HG03135 (cell line): ENCODE data around the gene SRRM5.
"Not testable (repeated sequence)": the region's sequence is repeated elsewhere in the genome, so short reads cannot be mapped to it uniquely, and the experiment has no call there.

Experiments
- ATAC-seq: cut with Tn5 transposase; IDR thresholded peaks from one replicate; pipeline ENCODE4 v1.9.1; 2021; ENCODE audit warnings: mild to moderate bottlenecking, moderate library complexity; ENCODE audit not compliant: unreplicated experiment

Gene SRRM5

DNA sequence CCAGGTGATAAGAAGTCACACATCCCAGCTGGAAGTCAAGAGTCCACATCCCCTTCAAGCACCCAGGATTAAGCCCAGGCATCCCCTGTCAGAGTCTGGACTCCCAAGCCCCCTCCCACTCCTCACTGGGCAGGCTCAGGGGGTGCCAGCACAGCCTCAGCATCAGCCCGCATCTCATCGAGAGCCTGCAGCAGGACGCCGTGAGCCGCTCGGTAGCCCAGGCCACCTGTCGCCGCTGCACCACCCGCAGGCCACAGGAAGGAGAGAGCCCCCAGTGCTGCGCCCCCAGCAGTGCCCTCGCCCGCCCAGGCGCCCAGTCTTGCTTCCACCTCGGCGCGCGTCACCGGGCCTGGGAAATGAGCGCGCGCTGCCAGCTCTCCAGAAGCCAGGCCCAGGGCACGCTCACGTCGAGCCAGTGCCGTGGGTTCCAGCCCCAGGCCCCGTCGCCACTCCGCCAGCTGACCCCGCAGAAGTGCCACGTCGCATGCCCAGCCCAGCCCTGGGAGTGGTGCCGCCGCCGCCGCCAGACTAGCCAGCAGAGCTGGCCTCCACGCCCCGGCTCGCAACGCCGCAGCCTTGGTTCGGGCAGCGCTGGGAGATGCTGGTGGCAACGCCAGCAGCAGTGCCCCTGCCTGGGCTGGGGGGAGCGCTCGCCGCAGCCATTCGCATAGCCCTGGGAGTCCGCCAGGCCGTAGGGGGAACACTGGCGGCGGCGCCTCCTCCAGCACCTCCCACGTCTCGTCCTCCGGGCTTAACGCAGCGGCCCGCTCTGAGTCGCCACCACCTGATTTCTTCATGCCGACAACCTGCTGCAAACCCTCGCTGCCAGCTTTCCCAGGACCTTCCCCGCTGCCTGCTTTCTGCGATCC, 19.8 kb upstream of the SRRM5 start:
- ATAC-seq: no peak

DNA sequence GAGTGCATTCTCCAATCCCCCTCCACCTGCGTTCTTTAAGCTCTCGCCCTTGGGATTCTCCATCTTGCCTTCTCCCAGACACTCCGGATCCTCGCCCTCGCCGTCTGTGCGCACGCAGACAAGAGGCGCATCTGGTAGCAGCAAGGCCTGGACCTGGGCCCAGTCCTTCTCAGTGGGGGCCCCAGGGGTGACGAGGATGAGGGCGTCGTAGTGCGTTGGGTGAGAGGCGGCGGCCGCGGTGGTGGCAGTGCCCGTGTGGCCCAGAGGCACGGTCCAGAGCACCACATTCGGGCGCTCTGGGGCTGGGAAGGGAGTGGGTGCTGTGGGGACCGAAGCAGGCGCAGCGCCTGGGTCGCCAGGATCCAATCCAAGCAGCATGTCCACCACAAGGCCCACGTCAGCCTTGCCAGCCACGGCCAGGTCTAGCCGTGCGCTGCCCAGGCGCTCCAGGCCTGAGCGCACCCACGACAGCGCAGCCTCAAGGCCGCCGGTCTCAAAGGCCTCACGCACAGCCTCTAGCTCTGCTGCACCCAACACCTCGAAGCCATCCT, 19.0 kb upstream of the SRRM5 start:
- no peak for ATAC-seq

DNA sequence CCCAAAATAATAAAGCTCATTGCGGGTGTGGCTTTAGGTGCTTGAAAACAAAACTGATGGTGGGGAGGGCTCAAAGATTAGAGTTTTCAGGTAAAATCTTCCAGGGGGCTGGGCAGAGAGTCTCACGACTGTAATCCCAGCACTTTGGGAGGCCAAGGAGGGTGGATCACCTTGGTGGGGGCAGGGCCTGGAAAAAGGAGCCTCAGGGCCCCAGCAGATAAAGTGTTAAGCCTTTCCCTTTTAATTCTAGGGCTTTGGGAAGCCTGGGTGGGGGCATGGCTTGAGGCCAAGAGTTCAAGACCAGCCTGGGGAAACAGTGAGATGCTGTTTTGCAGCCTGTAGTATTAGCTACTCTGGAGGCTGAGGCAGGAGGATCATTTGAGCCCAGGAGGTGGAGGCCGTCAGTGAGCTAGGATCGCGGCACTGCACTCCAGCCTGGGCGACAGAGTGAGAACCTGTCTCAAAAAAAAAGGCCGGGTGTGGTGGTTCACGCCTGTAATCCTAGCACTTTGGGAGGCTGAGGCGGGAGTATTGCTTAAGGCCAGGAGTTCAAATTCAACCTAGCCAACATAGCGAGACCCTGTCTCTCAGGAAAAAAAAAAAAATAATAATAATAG, 17.7 kb upstream of the SRRM5 start:
- ATAC-seq: no peak

DNA sequence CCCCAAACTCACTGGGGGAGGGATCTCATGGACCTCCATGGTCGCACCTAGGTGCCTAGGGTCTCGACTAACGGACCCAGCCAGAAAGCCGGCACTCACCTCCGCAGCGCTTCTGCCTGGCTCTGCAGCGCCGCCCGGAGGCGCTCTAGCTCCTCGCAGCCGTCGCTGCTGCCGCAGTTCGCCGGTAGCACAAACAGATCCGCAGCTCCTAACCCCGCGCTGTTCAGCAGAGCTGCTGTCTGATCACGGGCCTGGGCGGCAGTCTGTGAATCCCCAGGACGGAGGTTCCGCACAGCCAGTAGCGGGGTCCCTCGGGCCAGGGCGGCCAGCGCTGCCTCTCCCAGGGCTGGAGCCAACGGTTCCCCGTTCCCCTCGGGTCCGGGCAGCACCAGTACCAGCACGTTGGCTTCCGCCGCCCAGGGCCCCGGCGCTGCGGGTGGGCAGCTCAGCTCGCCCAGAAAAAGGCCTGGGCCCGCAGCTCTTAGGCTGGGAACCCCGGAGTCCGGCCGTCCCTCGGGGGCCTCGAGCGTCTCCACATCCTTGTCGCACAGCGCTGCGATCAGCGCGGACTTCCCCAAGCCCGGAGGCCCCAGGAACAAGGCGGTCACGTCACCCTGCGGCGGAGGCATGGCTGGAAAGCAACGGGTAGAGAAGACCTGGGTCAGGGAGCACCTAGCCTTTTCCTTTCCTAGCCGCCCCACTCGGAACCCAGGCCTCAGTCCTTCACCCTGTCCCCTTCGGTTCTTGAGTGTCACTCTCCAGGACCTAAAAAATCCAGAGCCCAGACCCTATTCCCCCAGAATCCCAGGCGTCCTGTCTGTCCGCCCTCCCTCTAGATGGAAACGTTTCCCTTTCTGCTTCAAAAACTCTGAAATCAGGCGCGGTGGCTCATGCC, 16.9 kb upstream of the SRRM5 start:
- no peak for ATAC-seq

DNA sequence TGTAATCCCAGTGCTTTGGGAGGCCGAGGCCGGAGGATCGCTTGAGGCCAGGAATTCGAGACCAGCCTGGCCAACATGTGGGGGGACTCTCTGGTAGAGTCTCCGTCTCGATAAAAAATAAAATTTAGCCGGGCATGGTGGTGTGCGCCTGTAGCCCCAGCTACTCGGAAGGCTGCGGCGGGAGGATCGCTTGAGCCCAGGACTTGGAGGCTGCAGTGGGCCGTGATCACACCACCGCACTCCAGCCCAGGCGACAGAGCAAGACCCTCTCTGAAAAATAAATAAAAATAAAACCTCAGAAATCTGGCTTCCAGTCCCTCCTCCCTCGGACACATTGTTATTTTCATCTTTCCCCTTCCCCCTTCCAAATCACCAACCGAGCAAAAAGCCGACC, 16.3 kb upstream of the SRRM5 start:
- ATAC-seq: no peak

DNA sequence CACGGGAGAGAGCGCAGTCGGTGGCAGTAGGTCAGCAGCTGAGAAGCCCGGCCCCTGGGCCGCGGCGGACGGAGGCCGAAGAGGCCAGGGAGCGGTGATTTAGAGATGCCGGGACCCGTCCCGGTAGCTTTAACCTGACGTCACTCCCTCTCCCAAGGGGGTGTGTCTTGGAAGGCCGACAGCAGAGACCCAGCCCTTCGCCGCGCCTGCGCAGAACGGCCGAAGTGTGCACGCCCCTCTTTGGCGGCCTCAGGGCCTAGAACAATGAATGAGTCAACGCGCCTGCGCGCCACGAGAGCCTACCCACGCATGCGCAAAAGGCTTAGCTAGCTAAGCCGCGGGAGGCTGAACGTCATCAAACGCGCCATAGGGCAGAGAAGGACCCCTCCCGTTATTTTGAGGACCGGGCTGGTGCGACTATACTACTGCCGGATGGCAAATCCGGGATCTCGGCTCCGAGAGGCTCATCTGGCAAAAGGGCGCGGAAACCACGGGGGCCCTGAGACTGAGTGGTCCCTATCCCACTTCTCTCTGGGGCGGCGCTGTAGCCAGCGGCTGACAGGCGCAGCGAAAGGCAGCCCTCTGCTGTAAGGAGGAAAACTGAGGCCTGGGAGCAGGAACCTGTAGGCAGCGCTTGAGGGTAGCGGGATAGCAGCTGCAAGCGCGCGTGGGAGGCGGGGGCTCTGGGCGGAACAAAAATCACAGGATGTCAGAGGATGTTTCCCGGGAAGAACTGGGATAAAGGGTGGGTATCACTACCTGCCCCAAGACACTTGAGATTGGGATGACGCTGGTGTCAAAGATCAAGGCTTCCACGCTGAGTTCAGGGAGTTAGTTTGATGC, 15.7 kb upstream of the SRRM5 start, which contains the start of the genes IRGQ and ZNF576:
Gene IRGQ (minus strand): TSS at position 136 of the 843 bp plus-strand sequence. CDS start 796 bp downstream, outside the sequence.
Gene ZNF576 (plus strand): TSS at position 597 of the 843 bp plus-strand sequence. CDS start 514 bp downstream, outside the sequence.
- peak; percentile 73 for ATAC-seq

DNA sequence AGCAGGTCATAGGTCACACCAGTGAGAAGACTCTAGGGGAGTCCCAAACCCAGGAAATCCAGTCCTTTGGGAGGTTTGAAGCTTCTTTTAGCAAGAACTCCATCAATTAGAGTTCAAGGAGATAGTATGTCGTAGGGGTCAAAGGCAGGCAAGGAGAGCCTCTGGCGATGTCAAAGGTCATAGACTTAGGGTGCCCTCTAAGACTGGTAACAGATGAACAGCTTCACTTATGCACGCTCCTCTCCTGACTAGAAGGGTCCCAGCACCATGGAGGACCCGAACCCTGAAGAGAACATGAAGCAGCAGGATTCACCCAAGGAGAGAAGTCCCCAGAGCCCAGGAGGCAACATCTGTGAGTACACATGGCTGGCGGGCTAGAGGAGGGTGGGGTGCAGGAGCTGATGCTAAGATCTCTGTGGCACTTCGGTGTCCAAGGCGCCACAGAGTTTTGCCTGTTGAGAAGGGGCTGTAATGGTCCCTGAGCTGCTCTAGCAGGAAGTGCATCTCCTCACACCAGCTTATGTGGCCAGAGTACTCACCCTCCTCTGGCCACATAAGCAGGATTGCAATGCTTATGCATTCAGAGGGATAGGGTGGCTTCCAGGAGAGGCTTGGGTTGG, 14.9 kb upstream of the SRRM5 start:
- no peak for ATAC-seq

DNA sequence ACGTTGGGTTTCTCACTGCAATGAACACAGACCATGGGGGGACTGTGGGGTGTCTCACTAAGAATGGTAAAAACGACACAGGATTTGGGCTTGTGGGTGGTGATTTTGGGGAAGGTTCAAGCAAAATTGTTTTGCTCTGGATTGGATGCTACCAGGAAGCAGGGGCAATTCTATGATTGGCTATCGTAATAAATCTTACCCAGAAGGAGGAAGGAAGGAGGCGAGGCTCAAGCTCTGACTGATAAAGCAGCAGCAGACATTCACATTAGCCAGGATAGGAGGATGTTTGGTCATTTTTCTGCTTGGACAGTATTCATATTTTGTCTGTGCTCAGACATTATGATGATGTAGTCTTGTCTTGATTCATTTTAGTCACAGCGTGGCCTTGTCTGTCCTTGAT, 14.0 kb upstream of the SRRM5 start:
- no peak for ATAC-seq

DNA sequence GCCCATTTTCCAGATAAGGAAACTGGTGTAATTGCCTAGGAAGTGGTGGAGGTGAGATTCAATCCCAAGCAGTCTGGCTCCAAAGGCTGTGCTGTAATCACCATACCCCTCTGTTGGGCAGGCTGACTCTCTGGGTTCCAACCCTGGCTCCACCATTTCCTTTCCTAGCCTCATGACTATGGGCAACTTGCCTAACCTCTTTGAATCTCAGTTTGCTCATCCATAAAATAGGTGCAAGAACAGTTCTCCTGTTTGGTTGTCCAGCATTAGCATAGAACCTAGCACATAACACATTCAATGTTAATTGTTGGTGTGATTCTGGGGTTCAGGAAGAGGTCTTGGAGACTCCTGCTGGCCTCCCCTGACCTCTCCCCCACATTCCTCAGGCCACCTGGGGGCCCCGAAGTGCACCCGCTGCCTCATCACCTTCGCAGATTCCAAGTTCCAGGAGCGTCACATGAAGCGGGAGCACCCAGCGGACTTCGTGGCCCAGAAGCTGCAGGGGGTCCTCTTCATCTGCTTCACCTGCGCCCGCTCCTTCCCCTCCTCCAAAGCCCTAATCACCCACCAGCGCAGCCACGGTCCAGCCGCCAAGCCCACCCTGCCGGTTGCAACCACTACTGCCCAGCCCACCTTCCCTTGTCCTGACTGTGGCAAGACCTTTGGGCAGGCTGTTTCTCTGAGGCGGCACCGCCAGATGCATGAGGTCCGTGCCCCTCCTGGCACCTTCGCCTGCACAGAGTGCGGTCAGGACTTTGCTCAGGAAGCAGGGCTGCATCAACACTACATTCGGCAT, 13.2 kb upstream of the SRRM5 start:
- ATAC-seq: no peak

DNA sequence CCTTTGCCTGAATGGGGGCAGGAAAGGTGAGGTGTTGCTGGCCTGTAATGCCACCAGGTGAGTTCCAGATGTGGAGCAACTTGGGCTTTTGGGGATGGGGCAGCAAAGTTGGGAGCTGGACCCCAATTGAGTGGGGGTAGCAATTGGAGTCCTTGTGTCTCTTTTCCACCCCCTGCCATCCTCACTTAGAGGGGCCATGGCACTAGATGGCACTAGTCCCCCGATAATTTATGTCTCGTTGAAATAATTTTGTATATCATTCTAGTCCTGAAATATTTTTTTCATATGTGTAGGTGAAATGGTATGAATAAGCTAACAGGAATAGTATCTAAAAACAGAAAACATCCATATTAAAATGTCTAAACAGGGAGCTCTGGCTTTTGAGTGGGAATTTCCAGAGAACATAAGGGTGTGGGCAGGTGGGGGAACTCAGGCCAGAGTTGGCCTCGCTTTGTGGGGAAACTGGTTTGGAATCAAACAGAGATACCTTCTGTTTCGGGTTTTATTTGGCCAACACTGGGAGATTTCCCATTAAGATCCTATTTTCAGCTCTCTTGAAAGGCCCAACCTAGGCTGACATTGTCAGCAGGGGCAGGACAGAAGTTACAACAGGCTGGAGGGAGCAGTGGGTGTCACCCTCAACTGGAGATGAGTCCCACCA, 12.1 kb upstream of the SRRM5 start:
- no peak for ATAC-seq

DNA sequence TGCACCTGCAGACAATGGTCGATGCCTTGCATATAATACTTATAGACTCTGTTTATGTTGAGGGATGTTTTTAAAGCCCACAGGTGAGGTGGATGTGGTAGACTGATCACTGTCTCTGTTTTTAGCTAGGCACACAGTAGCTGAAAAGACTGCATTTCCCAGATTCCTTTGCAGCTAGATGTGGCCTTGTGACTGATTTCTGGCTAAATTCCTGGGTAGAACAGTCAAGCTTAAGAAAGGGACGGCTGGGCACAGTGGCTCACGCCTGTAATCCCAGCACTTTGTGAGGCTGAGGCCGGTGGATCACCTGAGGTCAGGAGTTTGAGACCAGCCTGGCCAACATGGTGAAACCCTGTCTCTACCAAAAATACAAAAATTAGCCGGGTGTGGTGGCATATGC, 11.6 kb upstream of the SRRM5 start:
- not testable (repeated sequence) for ATAC-seq

DNA sequence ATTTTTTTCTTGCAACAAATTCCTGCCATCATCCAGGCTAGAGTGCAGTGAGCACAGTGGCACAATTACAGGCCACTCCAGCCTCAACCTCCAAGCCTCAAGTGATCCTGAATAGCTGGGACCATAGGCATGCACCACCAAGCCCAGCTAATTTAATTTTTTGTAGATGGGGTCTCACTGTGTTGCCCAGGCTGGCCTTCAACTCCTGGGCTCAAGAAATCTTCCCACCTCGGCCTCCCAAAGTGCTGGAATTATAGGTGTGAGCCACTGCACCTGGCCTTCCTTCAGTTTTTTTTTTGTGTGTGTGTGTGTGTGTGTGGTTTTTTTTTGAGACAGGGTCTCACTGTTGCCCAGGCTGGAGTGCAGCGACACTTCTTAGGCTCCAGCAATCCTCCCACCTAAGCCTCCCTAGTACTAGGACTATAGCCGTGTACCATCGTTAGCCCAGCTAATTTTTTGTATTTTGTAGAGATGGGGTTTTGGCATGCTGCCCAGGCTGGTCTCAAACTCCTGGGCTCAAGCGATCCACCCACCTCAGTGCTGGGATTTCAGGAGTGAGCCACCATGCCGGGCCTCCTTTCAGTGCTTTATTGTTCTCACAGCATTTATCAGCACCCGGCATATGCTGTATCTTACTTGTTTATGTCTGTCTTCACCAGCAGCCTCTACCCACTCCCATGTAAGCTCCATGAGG, 5.9 kb upstream of the SRRM5 start:
- no peak for ATAC-seq

DNA sequence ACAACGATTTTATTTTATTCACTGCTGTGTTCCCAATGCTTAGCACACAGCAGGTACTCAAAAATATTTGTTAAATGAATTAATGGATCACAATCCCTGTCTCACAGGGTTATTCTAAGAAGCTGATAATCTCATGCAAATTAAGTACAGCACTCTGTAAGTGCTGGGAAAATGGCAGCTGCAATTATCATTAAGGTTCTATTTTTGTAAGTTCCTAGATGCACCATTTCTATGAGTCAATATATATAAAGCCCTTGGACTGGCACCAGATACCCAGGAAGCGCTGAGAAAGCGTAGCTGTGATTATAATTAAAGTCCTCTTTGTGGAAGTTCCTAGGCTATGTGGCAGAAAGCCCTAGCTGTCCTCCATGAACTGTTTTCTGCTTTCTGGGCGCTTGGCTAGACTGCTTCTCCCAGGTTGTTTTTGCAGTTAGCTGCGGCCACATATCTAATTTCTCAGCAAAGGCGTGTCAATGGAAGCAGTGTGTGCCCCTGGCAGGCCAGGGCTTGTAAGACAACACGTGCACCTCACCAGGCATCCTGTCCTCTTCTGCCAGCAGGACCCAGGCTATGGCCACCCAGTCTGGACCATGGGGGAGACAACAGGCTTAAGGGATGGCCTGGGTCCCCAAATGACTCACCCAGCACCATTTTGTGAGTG, 5.2 kb upstream of the SRRM5 start:
- no peak for ATAC-seq

DNA sequence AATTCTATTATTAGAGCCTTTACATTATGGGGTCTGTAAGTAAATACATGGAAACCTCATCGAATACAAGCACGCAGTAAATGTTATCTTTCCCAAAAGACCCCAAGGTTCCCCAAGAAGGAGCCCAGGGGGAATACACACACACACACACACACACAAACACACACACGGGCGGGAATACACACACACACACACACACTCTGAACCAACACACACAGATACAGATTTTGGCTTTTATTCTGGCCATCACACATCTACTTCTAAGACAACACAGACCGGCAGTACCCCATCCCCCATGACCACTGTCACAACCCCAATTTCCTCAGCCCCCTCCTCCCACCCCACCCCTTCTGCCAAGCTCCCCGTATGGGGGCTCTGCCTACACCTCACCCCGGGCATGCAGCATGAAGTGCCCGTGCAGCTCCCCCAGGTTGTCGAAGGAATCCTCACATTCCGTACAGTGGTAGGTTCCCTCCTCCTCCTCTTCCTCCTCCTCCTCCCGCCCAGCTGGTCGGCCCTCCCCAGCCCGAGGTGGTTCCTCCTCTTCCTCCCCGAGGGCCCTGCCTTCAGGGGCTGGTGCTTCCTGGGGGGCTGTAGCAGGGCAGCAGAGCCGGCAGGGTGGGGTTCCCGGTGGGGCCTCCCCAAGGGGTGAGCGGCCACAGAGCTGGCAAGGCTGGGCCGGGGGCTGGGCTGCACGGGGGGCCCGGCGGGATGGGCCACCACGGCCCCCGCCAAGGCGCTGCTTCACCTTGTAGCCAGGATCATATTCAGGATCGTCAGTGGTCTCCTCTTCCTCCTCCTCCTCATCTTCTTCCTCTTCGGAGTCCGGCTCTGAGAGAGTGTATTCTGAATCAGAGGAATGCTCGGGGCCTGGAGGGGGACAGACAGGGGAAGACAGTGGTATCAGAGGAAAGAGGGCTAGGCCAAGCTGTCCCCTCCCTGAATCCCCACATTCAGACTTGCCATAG, 4.4 kb upstream of the SRRM5 start:
- no peak for ATAC-seq

DNA sequence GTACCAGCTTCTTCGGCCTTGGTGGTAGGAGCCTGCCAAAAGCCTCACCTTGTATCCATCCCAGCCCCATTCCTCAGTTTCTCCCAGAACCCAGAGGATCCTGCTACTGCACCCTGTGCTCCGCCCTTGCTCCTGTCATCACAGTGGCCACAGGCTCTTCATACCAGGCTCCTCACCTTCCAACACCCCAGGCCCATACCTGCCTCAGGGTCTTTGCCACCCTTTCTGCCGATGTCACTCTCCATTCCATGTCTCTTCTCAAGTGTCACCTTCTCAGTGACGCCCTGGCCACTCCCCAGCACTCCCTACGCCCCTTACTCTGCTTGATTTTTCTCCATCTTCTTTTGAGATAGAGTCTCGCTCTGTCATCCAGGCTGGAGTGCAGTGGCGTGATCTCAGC, 2.0 kb upstream of the SRRM5 start:
- no peak for ATAC-seq

DNA sequence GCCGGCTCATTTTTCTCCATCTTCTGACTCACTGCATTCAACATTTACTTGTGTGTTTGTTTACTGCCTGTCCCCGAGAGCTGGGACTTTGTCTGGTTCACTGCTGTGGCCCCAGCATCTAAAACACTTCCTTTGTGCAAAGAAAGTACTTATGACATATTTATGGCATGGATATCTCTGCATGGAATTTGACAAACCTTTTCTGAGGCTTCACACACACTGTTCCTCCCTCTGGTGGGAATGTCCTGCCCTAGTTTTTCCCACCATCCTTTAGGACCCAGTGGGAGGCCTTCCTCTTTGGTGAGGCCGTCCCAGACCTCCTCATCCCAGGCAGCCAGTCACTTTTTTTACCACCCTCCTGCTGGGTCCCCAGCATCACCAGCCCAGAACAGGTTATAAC, 1.4 kb upstream of the SRRM5 start:
- no peak for ATAC-seq
